Neural progenitor cell (in vitro differentiated cells): ENCODE results near the gene MYCBPAP. TPM values are rescaled to one million over a fixed set of nuclear protein-coding genes. Genes with fewer than 3 reads are reported as not detected.

Experiments used
- DNase-seq: peaks from one replicate; pipeline ENCODE4 v3.0.0-alpha.2; 2016; ENCODE audit warnings: low spot score
- H2AFZ ChIP-seq: fragments of 200-600 bp; sonication (generic); replicated peaks from 2 replicates; pipeline ENCODE4 v1.6.1; 2016; ENCODE audit warnings: antibody characterized with exemption
- H3F3A ChIP-seq: fragments of 200-600 bp; sonication (generic); 2 replicates; pipeline ENCODE4 v1.6.1; 2016; ENCODE audit warnings: antibody characterized with exemption, low read depth
- H3K27ac ChIP-seq: fragments of 200-600 bp; sonication (generic); 2 replicates; pipeline ENCODE4 v1.5.1; 2016; ENCODE audit warnings: mild to moderate bottlenecking
- H3K27me3 ChIP-seq: fragments of 200-600 bp; sonication (generic); 2 replicates; pipeline ENCODE4 v1.6.1; 2016; ENCODE audit warnings: mild to moderate bottlenecking, moderate library complexity
- H3K36me3 ChIP-seq: fragments of 200-600 bp; sonication (generic); 2 replicates; pipeline ENCODE4 v1.5.1; 2016
- H3K4me1 ChIP-seq: fragments of 200-600 bp; sonication (generic); 2 replicates; pipeline ENCODE4 v1.6.1; 2016; ENCODE audit warnings: mixed run types
- H3K4me2 ChIP-seq: fragments of 200-600 bp; sonication (generic); 2 replicates; pipeline ENCODE4 v1.6.1; 2016
- H3K4me3 ChIP-seq: fragments of 200-600 bp; sonication (generic); 2 replicates; pipeline ENCODE4 v1.5.1; 2016
- H3K79me2 ChIP-seq: fragments of 200-600 bp; sonication (generic); 2 replicates; pipeline ENCODE4 v1.6.1; 2016; ENCODE audit warnings: low read depth
- H3K9ac ChIP-seq: fragments of 200-600 bp; sonication (generic); 2 replicates; pipeline ENCODE4 v1.6.1; 2016
- H3K9me3 ChIP-seq: fragments of 200-600 bp; sonication (generic); 2 replicates; pipeline ENCODE4 v1.5.1; 2016; ENCODE audit warnings: low read depth
- H4K20me1 ChIP-seq: fragments of 200-600 bp; sonication (generic); 2 replicates; pipeline ENCODE4 v1.6.1; 2016; ENCODE audit warnings: low read depth
- H3K27ac Mint-ChIP-seq: 3 replicates; pipeline ENCODE4 v1.8.0; 2021; ENCODE audit warnings: mixed read lengths
- H3K27me3 Mint-ChIP-seq: 2 replicates; pipeline ENCODE4 v1.8.0; 2022; ENCODE audit warnings: low read depth, mild to moderate bottlenecking, inconsistent platforms, moderate library complexity, mixed read lengths; ENCODE audit not compliant: insufficient read depth
- H3K36me3 Mint-ChIP-seq: 3 replicates; pipeline ENCODE4 v1.8.0; 2021; ENCODE audit warnings: mixed read lengths
- H3K4me1 Mint-ChIP-seq: 3 replicates; pipeline ENCODE4 v1.8.0; 2021; ENCODE audit warnings: mixed read lengths
- H3K4me3 Mint-ChIP-seq: 3 replicates; pipeline ENCODE4 v1.8.0; 2021; ENCODE audit warnings: mild to moderate bottlenecking, moderate library complexity, mixed read lengths
- H3K9me3 Mint-ChIP-seq: 3 replicates; pipeline ENCODE4 v1.8.0; 2020; ENCODE audit warnings: mixed read lengths
- CTCF ChIP-seq: fragments of 200-600 bp; sonication (generic); IDR thresholded peaks from 2 replicates; pipeline ENCODE4 v1.5.1; 2017; ENCODE audit warnings: antibody characterized with exemption, mild to moderate bottlenecking
- EZH2 ChIP-seq: fragments of 200-600 bp; sonication (generic); IDR thresholded peaks from 2 replicates; pipeline ENCODE4 v1.6.1; 2017; ENCODE audit warnings: antibody characterized with exemption, mild to moderate bottlenecking, moderate library complexity
- EZH2phosphoT487 ChIP-seq: fragments of 200-600 bp; sonication (generic); IDR thresholded peaks from 2 replicates; pipeline ENCODE4 v1.6.1; 2017; ENCODE audit warnings: antibody characterized with exemption
- total RNA-seq: library from RNA; depleted of rRNA; stranded (reverse); fragments of >200 nt; gene quantifications from 2 replicates; pipeline ENCODE4 v1.2.3, GENCODE V29; 2015; ENCODE audit warnings: low replicate concordance

MYCBPAP gene
- total RNA-seq, 1 donor from 2014 or later: 3.5 TPM

DNA sequence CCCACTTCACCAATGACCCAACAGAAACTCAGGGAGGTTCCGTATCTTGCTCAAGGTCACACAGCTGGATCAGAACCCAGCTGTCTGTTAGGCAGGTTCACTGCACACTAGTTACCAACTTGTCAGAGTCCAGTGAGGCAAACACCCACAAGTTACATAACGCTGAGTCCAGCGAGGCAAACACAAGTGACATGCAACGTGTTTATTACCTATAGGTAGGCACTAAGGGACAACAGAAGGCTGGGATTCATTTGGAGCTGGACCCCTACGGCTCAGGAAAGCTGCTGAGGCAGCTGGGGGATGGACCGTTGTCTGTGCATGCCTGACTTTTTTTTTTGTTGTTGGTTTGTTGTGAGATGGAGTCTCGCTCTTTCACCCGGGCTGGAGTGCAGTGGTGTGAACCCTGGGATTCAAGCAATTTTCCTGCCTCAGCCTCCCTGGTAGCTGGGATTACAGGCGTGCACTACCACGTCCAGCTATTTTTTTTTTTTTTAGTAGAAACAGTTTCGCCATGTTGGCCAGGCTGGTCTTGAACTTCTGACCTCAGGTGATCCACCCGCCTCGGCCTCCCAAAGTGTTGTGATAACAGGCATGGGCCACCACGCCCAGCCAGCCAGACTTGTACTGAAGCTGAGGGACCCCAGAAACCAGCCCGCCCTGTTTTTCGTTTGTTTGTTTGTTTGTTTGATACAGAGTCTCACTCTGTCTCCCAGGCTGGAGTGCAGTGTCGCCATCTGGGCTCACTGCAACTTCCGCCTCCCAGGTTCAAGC, 31.5 kb upstream of the MYCBPAP start:
- no peaks in the 10 kb centered on the region for H3K79me2 ChIP-seq
- no peak overlapping the region for H3K27ac ChIP-seq
- Mint-ChIP-seq H3K36me3 (no peaks in the 10 kb centered on the region), H3K4me1 (peaks cover 15% of the 10 kb centered on the region), H3K27ac (no peak overlapping the region), H3K27me3 (peaks cover 23% of the 10 kb centered on the region), H3K9me3 (no peaks in the 10 kb centered on the region), H3K4me3 (peak overlapping the region; percentile 17)
- H3K4me1 ChIP-seq: peaks cover 3% of the 10 kb centered on the region
- no peaks in the 10 kb centered on the region for H3K36me3 ChIP-seq
- H3K9me3 ChIP-seq: no peaks in the 10 kb centered on the region
- H3K9ac ChIP-seq: no peak overlapping the region
- no peak overlapping the region for H3K4me3 ChIP-seq
- DNase-seq: peak; percentile 16
- H3K27me3 ChIP-seq: peaks cover 55% of the 10 kb centered on the region
- peaks cover 36% of the 10 kb centered on the region for H3F3A ChIP-seq
- TF ChIP-seq CTCF: no peak
- no peak for TF ChIP-seq EZH2phosphoT487
- TF ChIP-seq EZH2: no peak
- H4K20me1 ChIP-seq: peaks cover 5% of the 10 kb centered on the region
- peak overlapping the region; percentile 60 for H3K4me2 ChIP-seq
- no peak overlapping the region for H2AFZ ChIP-seq

GRCh38 chr17:50477976-50478375, 30.3 kb upstream of the MYCBPAP start:
- peaks cover 16% of the 10 kb centered on the region for H3K4me1 Mint-ChIP-seq
- Histone ChIP-seq H3K27ac (no peak overlapping the region), H2AFZ (peak overlapping the region; percentile 94), H3K9me3 (no peaks in the 10 kb centered on the region), H3K4me2 (peak overlapping the region; percentile 91), H3K79me2 (no peaks in the 10 kb centered on the region), H3K4me1 (peaks cover 3% of the 10 kb centered on the region), H3K4me3 (peak overlapping the region; percentile 65), H4K20me1 (peaks cover 5% of the 10 kb centered on the region), H3K9ac (no peak overlapping the region), H3K27me3 (peaks cover 52% of the 10 kb centered on the region), H3K36me3 (no peaks in the 10 kb centered on the region), H3F3A (peaks cover 36% of the 10 kb centered on the region)
- H3K4me3 Mint-ChIP-seq: peak overlapping the region; percentile 85
- no peak for DNase-seq
- TF ChIP-seq EZH2 (no peak), EZH2phosphoT487 (no peak), CTCF (no peak)
- H3K9me3 Mint-ChIP-seq: no peaks in the 10 kb centered on the region
- H3K36me3 Mint-ChIP-seq: no peaks in the 10 kb centered on the region
- no peak overlapping the region for H3K27ac Mint-ChIP-seq
- H3K27me3 Mint-ChIP-seq: peaks cover 19% of the 10 kb centered on the region

DNA sequence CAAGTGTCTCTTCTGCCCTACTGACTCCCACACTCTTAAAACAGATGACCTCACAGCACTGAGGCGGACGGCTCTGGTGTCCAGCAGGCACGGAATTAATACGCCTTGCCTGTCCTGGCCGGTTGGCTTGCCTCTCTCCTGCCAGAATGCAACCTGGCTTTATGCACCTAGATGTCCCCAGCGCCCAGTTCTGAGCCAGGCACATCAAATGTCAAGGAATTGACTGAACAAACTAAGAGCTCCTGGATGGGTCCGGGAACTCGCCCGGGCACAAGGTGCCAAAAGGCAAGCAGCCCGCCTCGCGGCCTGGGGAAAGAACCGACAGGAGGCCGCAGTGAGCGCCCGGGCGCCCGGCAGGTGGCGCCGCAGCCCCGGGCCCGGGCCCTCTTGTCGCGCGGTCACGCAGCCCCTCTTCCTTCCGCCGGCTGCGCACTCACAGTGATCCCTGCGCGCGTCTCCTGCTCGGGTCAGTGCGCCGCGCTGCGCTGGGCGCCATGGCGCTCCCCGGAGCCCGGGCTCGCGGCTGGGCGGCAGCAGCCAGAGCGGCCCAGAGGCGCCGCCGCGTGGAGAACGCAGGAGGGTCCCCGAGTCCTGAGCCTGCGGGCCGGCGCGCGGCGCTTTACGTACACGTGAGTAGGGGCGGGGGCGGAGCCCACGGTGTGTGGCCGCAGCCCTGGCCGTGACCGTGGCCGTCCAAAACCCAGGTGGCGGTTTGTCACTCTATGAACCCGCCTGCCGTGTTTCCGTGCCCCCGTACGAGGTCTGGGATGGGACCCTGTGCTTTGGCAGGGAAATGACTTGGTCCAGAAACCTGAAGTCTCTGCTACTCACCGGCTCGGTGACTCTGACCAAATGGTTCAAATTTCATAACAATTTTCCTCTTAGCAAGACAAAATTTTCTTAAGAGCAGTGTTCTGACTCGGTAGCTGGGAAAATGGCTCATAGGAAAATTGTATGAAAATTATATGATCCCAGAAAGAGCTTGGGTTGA, 29.6 kb upstream of the MYCBPAP start, which contains the start of gene RSAD1:
TSS of gene RSAD1 (plus strand) at position 470 of the 991 bp plus-strand sequence. CDS start at position 495, 25 bp downstream.
- Mint-ChIP-seq H3K4me3 (peak within 1 kb of the TSS; percentile 92), H3K9me3 (no peaks in the 10 kb centered on the region), H3K4me1 (peaks cover 16% of the 10 kb centered on the region), H3K27ac (no peak within 1 kb of the TSS), H3K36me3 (no peaks in the 10 kb centered on the region), H3K27me3 (peaks cover 13% of the 10 kb centered on the region)
- Histone ChIP-seq H2AFZ (peak within 1 kb of the TSS; percentile 94), H3K9ac (no peak within 1 kb of the TSS), H4K20me1 (peaks cover 5% of the 10 kb centered on the region), H3K4me3 (peak within 1 kb of the TSS; percentile 65), H3K9me3 (no peaks in the 10 kb centered on the region), H3K4me1 (peaks cover 3% of the 10 kb centered on the region), H3K27me3 (peaks cover 48% of the 10 kb centered on the region), H3F3A (peaks cover 36% of the 10 kb centered on the region), H3K4me2 (peak within 1 kb of the TSS; percentile 91), H3K27ac (no peak within 1 kb of the TSS), H3K36me3 (no peaks in the 10 kb centered on the region), H3K79me2 (no peaks in the 10 kb centered on the region)
- peak; percentile 96 for DNase-seq
- TF ChIP-seq CTCF: peak; percentile 80
- peak; percentile 20 for TF ChIP-seq EZH2phosphoT487
- peak; percentile 26 for TF ChIP-seq EZH2
